ENCODE results near the gene PRSS23. TPM values are rescaled to one million over a fixed set of nuclear protein-coding genes. Genes with fewer than 3 reads are reported as not detected.

Gene PRSS23
- total RNA-seq, 4 donors from 2014 or later: 33.4 to 68.8 (median 46.4) TPM

GRCh38 chr11:86772999-86773398, 27.3 kb upstream of the PRSS23 start:
- H3K27ac ChIP-seq (replicated peaks in 1 of 4): no peak overlapping the region
- H3K9me3 ChIP-seq: no peaks in the 10 kb centered on the region
- peaks cover 0 to 10% (median 5%) of the 10 kb centered on the region in 4 donors for H3K4me1 ChIP-seq
- H3K27me3 ChIP-seq: no peaks in the 10 kb centered on the region
- WGBS: 92% methylated on average over 2 of the region's 2 CpGs
- H3K36me3 ChIP-seq: no peaks in the 10 kb centered on the region
- TF ChIP-seq POLR2A (IDR thresholded peaks at IDR 0.05; ENCODE audit: low read depth): no peak
- TF ChIP-seq EP300 (IDR thresholded peaks at IDR 0.05): no peak
- no peak for TF ChIP-seq POLR2AphosphoS5 (IDR thresholded peaks at IDR 0.05)
- no peak for TF ChIP-seq CTCF (IDR thresholded peaks at IDR 0.05)
- H3K4me3 ChIP-seq: no peak overlapping the region
- intact Hi-C loops (cut with DNase I): no loop called here
- no peak for DNase-seq (ENCODE audit: extremely low spot score)

GRCh38 chr11:86773513-86774252, 26.7 kb upstream of the PRSS23 start:
- intact Hi-C loops (cut with DNase I): no loop called here
- Histone ChIP-seq H3K27ac (replicated peaks in 1 of 4) (no peak overlapping the region), H3K36me3 (no peaks in the 10 kb centered on the region), H3K9me3 (no peaks in the 10 kb centered on the region), H3K4me3 (no peak overlapping the region), H3K27me3 (no peaks in the 10 kb centered on the region), H3K4me1 (peaks cover 0 to 9% (median 5%) of the 10 kb centered on the region in 4 donors)
- TF ChIP-seq EP300 (IDR thresholded peaks at IDR 0.05): no peak
- TF ChIP-seq POLR2AphosphoS5 (IDR thresholded peaks at IDR 0.05): no peak
- TF ChIP-seq POLR2A (IDR thresholded peaks at IDR 0.05; ENCODE audit: low read depth): no peak
- TF ChIP-seq CTCF (IDR thresholded peaks at IDR 0.05): no peak
- WGBS: 80% methylated on average over 3 of the region's 3 CpGs
- no peak for DNase-seq (ENCODE audit: extremely low spot score)

GRCh38 chr11:86774417-86774816, 25.9 kb upstream of the PRSS23 start:
- peaks cover 0 to 3% (median 1%) of the 10 kb centered on the region in 4 donors for H3K4me1 ChIP-seq
- H3K36me3 ChIP-seq: no peaks in the 10 kb centered on the region
- no peak overlapping the region for H3K4me3 ChIP-seq
- H3K9me3 ChIP-seq: no peaks in the 10 kb centered on the region
- no peak overlapping the region for H3K27ac ChIP-seq (replicated peaks in 1 of 4)
- intact Hi-C loops (cut with DNase I): no loop called here
- TF ChIP-seq POLR2AphosphoS5 (IDR thresholded peaks at IDR 0.05) (no peak), POLR2A (IDR thresholded peaks at IDR 0.05; ENCODE audit: low read depth) (no peak), EP300 (IDR thresholded peaks at IDR 0.05) (no peak)
- H3K27me3 ChIP-seq: no peaks in the 10 kb centered on the region
- no peak for DNase-seq (ENCODE audit: extremely low spot score)

GRCh38 chr11:86775361-86775760, 25.0 kb upstream of the PRSS23 start:
- H3K36me3 ChIP-seq: no peaks in the 10 kb centered on the region
- no peaks in the 10 kb centered on the region for H3K4me1 ChIP-seq
- H3K9me3 ChIP-seq: no peaks in the 10 kb centered on the region
- DNase-seq (ENCODE audit: extremely low spot score): peak; percentile 77
- intact Hi-C loops (cut with DNase I): no loop called here
- TF ChIP-seq POLR2A (IDR thresholded peaks at IDR 0.05; ENCODE audit: low read depth) (no peak), CTCF (IDR thresholded peaks at IDR 0.05) (no peak), POLR2AphosphoS5 (IDR thresholded peaks at IDR 0.05) (no peak), EP300 (IDR thresholded peaks at IDR 0.05) (no peak)
- H3K27me3 ChIP-seq: no peaks in the 10 kb centered on the region
- H3K27ac ChIP-seq (replicated peaks in 1 of 4): no peak overlapping the region
- no peak overlapping the region for H3K4me3 ChIP-seq
- 93% methylated on average over 2 of the region's 2 CpGs for WGBS

GRCh38 chr11:86781546-86781945, 18.8 kb upstream of the PRSS23 start:
- Histone ChIP-seq H3K27ac (replicated peaks in 1 of 4) (no peak overlapping the region), H3K4me1 (no peaks in the 10 kb centered on the region), H3K9me3 (no peaks in the 10 kb centered on the region), H3K4me3 (no peak overlapping the region), H3K27me3 (no peaks in the 10 kb centered on the region), H3K36me3 (no peaks in the 10 kb centered on the region)
- intact Hi-C loops (cut with DNase I): no loop called here
- no peak for TF ChIP-seq POLR2A (IDR thresholded peaks at IDR 0.05; ENCODE audit: low read depth)
- no peak for TF ChIP-seq CTCF (IDR thresholded peaks at IDR 0.05)
- TF ChIP-seq EP300 (IDR thresholded peaks at IDR 0.05): no peak
- no peak for TF ChIP-seq POLR2AphosphoS5 (IDR thresholded peaks at IDR 0.05)
- DNase-seq (ENCODE audit: extremely low spot score): no peak

All from esophagus muscularis mucosa (tissue), 4 donors.